Activated naive CD8-positive, alpha-beta T cell (primary cell): Measurements from ENCODE around the gene SLC2A11.
A peak's percentile ranks its signal among the peaks of the same experiment; 100 is the strongest.
"Not testable (repeated sequence)": the region's sequence is repeated elsewhere in the genome, so short reads cannot be mapped to it uniquely, and the experiment has no call there.

Experiments
- H3K27ac Mint-ChIP-seq: one replicate; pipeline ENCODE4 v1.8.0; 2021; ENCODE audit warnings: mixed read lengths
- H3K27me3 Mint-ChIP-seq: one replicate; pipeline ENCODE4 v1.8.0; 2021; ENCODE audit warnings: mixed read lengths
- H3K36me3 Mint-ChIP-seq: one replicate; pipeline ENCODE4 v1.8.0; 2021; ENCODE audit warnings: mixed read lengths
- H3K4me1 Mint-ChIP-seq: one replicate; pipeline ENCODE4 v1.8.0; 2021; ENCODE audit warnings: low read depth, mixed read lengths
- H3K4me3 Mint-ChIP-seq: one replicate; pipeline ENCODE4 v1.8.0; 2021; ENCODE audit warnings: mild to moderate bottlenecking, mixed read lengths
- H3K9me3 Mint-ChIP-seq: one replicate; pipeline ENCODE4 v1.8.0; 2021; ENCODE audit warnings: low read depth, mixed read lengths

The SLC2A11 gene

GRCh38 chr22:23898006-23898974, 40.6 kb downstream of the SLC2A11 start:
- no peak overlapping the region for H3K4me3 Mint-ChIP-seq
- H3K27ac Mint-ChIP-seq, result peak overlapping the region; percentile 16
- no peaks in the 10 kb centered on the region for H3K9me3 Mint-ChIP-seq
- peaks cover 12% of the 10 kb centered on the region for H3K36me3 Mint-ChIP-seq
- no peaks in the 10 kb centered on the region for H3K27me3 Mint-ChIP-seq
- H3K4me1 Mint-ChIP-seq, result peaks cover 13% of the 10 kb centered on the region

GRCh38 chr22:23899042-23899745, 41.5 kb downstream of the SLC2A11 start:
- H3K27ac Mint-ChIP-seq, result peak overlapping the region; percentile 38
- H3K9me3 Mint-ChIP-seq, result no peaks in the 10 kb centered on the region
- H3K27me3 Mint-ChIP-seq, result no peaks in the 10 kb centered on the region
- peaks cover 7% of the 10 kb centered on the region for H3K4me1 Mint-ChIP-seq
- H3K4me3 Mint-ChIP-seq, result peak overlapping the region; percentile 9
- H3K36me3 Mint-ChIP-seq, result peaks cover 12% of the 10 kb centered on the region

GRCh38 chr22:23900227-23900626, 42.6 kb downstream of the SLC2A11 start:
- peaks cover 12% of the 10 kb centered on the region for H3K36me3 Mint-ChIP-seq
- not testable (repeated sequence) for H3K27me3 Mint-ChIP-seq, H3K27ac Mint-ChIP-seq, H3K4me3 Mint-ChIP-seq, H3K4me1 Mint-ChIP-seq, H3K9me3 Mint-ChIP-seq

GRCh38 chr22:23901600-23901999, 43.9 kb downstream of the SLC2A11 start:
- Mint-ChIP-seq H3K4me3 (no peak overlapping the region), H3K36me3 (peaks cover 12% of the 10 kb centered on the region), H3K4me1 (no peaks in the 10 kb centered on the region), H3K9me3 (no peaks in the 10 kb centered on the region), H3K27ac (no peak overlapping the region), H3K27me3 (no peaks in the 10 kb centered on the region)

- Mint-ChIP-seq H3K36me3 (peaks cover 12% of the 10 kb centered on the region), H3K4me3 (no peak overlapping the region), H3K4me1 (no peaks in the 10 kb centered on the region), H3K27me3 (no peaks in the 10 kb centered on the region), H3K27ac (no peak overlapping the region), H3K9me3 (no peaks in the 10 kb centered on the region)
Observed at GRCh38 chr22:23903328-23903971, 45.8 kb downstream of the SLC2A11 start.

- Mint-ChIP-seq H3K4me3 (no peak overlapping the region), H3K36me3 (peaks cover 5% of the 10 kb centered on the region), H3K27ac (no peak overlapping the region), H3K27me3 (no peaks in the 10 kb centered on the region), H3K4me1 (no peaks in the 10 kb centered on the region), H3K9me3 (no peaks in the 10 kb centered on the region)
Observed at GRCh38 chr22:23904573-23905254, 47.0 kb downstream of the SLC2A11 start.

- no peak overlapping the region for H3K4me3 Mint-ChIP-seq
- peaks cover 3% of the 10 kb centered on the region for H3K36me3 Mint-ChIP-seq
- H3K27ac Mint-ChIP-seq, result no peak overlapping the region
- H3K9me3 Mint-ChIP-seq, result no peaks in the 10 kb centered on the region
- H3K27me3 Mint-ChIP-seq, result no peaks in the 10 kb centered on the region
- no peaks in the 10 kb centered on the region for H3K4me1 Mint-ChIP-seq
Observed at GRCh38 chr22:23906641-23907040, 49.0 kb downstream of the SLC2A11 start.

GRCh38 chr22:23907423-23907822, 49.7 kb downstream of the SLC2A11 start:
- H3K4me3 Mint-ChIP-seq, H3K36me3 Mint-ChIP-seq, H3K27ac Mint-ChIP-seq, H3K4me1 Mint-ChIP-seq, H3K9me3 Mint-ChIP-seq, H3K27me3 Mint-ChIP-seq: not testable (repeated sequence)

- H3K36me3 Mint-ChIP-seq, result peaks cover 3% of the 10 kb centered on the region
- H3K27ac Mint-ChIP-seq, result no peak overlapping the region
- H3K4me3 Mint-ChIP-seq, result no peak overlapping the region
- H3K4me1 Mint-ChIP-seq, result peaks cover 14% of the 10 kb centered on the region
- no peaks in the 10 kb centered on the region for H3K27me3 Mint-ChIP-seq
- H3K9me3 Mint-ChIP-seq, result no peaks in the 10 kb centered on the region
Observed at GRCh38 chr22:23908587-23909205, 51.0 kb downstream of the SLC2A11 start.

GRCh38 chr22:23909296-23909898, 51.7 kb downstream of the SLC2A11 start:
- Mint-ChIP-seq H3K27me3 (no peaks in the 10 kb centered on the region), H3K36me3 (peaks cover 3% of the 10 kb centered on the region), H3K4me3 (no peak overlapping the region), H3K4me1 (peaks cover 19% of the 10 kb centered on the region), H3K9me3 (no peaks in the 10 kb centered on the region), H3K27ac (no peak overlapping the region)

GRCh38 chr22:23910496-23911190, 53.0 kb downstream of the SLC2A11 start:
- no peaks in the 10 kb centered on the region for H3K9me3 Mint-ChIP-seq

GRCh38 chr22:23911318-23911980, 53.8 kb downstream of the SLC2A11 start:
- Mint-ChIP-seq H3K9me3 (no peaks in the 10 kb centered on the region), H3K4me1 (peaks cover 23% of the 10 kb centered on the region), H3K27ac (no peak overlapping the region), H3K27me3 (no peaks in the 10 kb centered on the region), H3K4me3 (no peak overlapping the region), H3K36me3 (peaks cover 3% of the 10 kb centered on the region)

More at GRCh38 chr22:23910496-23911190, 53.0 kb downstream of the SLC2A11 start:
- no peak overlapping the region for H3K4me3 Mint-ChIP-seq
- no peaks in the 10 kb centered on the region for H3K27me3 Mint-ChIP-seq
- H3K27ac Mint-ChIP-seq, result no peak overlapping the region
- H3K36me3 Mint-ChIP-seq, result peaks cover 3% of the 10 kb centered on the region
- H3K4me1 Mint-ChIP-seq, result peaks cover 23% of the 10 kb centered on the region

GRCh38 chr22:23912293-23912903, 54.7 kb downstream of the SLC2A11 start:
- peak overlapping the region; percentile 44 for H3K4me3 Mint-ChIP-seq
- no peaks in the 10 kb centered on the region for H3K27me3 Mint-ChIP-seq
- H3K9me3 Mint-ChIP-seq, result no peaks in the 10 kb centered on the region
- H3K4me1 Mint-ChIP-seq, result peaks cover 23% of the 10 kb centered on the region
- H3K27ac Mint-ChIP-seq, result peak overlapping the region; percentile 38
- H3K36me3 Mint-ChIP-seq, result peaks cover 3% of the 10 kb centered on the region
